Urinary bladder (tissue), 4 donors: Measurements from ENCODE around the gene GNAL. TPM values are rescaled to one million over a fixed set of nuclear protein-coding genes. Genes with fewer than 3 reads are reported as not detected.
"Not testable (repeated sequence)": the region's sequence is repeated elsewhere in the genome, so short reads cannot be mapped to it uniquely, and the experiment has no call there.

Source experiments
- DNase-seq: peaks from one replicate; pipeline ENCODE4 v3.0.0-alpha.2; 2015; ENCODE audit errors: extremely low spot score
- H3K27ac ChIP-seq: one replicate; pipeline ENCODE4 v1.5.1; 2013; ENCODE audit warnings: low read depth, mild to moderate bottlenecking, moderate library complexity
- H3K36me3 ChIP-seq: one replicate; pipeline ENCODE4 v1.6.1; 2013; ENCODE audit warnings: mild to moderate bottlenecking, moderate library complexity; ENCODE audit not compliant: insufficient read depth
- H3K4me1 ChIP-seq: one replicate; pipeline ENCODE4 v1.6.1; 2013; ENCODE audit warnings: mild to moderate bottlenecking, moderate library complexity; ENCODE audit not compliant: insufficient read depth
- H3K4me3 ChIP-seq: one replicate; pipeline ENCODE4 v1.5.1; 2013; ENCODE audit warnings: low read depth, low read length
- WGBS: extraction: QIAGEN DNeasy Blood & Tissue Kit; methylation state at CpG from one replicate; pipeline ENCODE4 v1.1.7; 2013; 5-methylcytosine and 5-hydroxymethylcytosine counted together
- polyA plus RNA-seq: library from polyadenylated mRNA; stranded (reverse); fragments of 200-250 nt; gene quantifications from one replicate; pipeline ENCODE4 v1.2.3, GENCODE V29; 2013
- total RNA-seq: library from RNA; depleted of rRNA; stranded (reverse); fragments of >200 nt; gene quantifications from one replicate; pipeline ENCODE4 v1.2.3, GENCODE V29; 2014
- donor health status: healthy with polysubstance abuse.
- donor health status: healthy.

GNAL gene
- total and polyA plus RNA-seq, 2 donors: 6.1 to 19.7 TPM

DNA sequence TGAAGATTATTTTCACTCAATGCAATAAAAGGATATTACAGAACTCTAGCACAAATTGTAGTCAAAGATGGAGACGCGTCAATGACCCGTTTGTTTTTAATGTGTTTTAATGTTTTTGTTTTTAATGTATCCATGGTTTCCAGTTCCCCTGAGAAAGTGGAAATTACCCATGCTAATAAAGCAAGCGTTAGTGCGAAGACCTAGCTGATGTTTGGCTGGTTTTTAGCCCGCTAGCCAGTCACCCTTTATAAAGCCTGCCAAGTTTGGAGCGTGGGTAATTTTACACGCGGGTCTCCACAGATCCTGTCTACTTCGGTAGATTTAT, 161.7 kb downstream of the GNAL start:
- WGBS: under 1% methylated on average over 10 of the region's 10 CpGs
- Histone ChIP-seq H3K27ac (peak overlapping the region; percentile 82), H3K4me3 (peak overlapping the region; percentile 84), H3K36me3 (no peaks in the 10 kb centered on the region), H3K4me1 (no peaks in the 10 kb centered on the region)
- DNase-seq: peak; percentile 36

GRCh38 chr18:11851146-11851805, 162.2 kb downstream of the GNAL start, which contains the start of gene CHMP1B:
Gene CHMP1B, plus strand, starts transcription at chr18:11851413. Its CDS starts 99 bp downstream, at chr18:11851512.
- Histone ChIP-seq H3K36me3 (no peaks in the 10 kb centered on the region), H3K4me3 (peak within 1 kb of the TSS; percentile 84), H3K4me1 (no peaks in the 10 kb centered on the region), H3K27ac (peak within 1 kb of the TSS; percentile 94)
- under 1% methylated on average over 53 of the region's 53 CpGs for WGBS
- DNase-seq: peak; percentile 91

- H3K27ac ChIP-seq: peak overlapping the region; percentile 94
- WGBS: 1% methylated on average over 23 of the region's 23 CpGs
- no peaks in the 10 kb centered on the region for H3K4me1 ChIP-seq
- DNase-seq: no peak
- H3K4me3 ChIP-seq: peak overlapping the region; percentile 84
- H3K36me3 ChIP-seq: no peaks in the 10 kb centered on the region
These were observed 162.8 kb downstream of the GNAL start for GRCh38 chr18:11851806-11852337.

GRCh38 chr18:11854554-11854953, 165.5 kb downstream of the GNAL start:
- not testable (repeated sequence) for H3K4me3 ChIP-seq, H3K27ac ChIP-seq, H3K4me1 ChIP-seq, DNase-seq, H3K36me3 ChIP-seq
- 96% methylated on average over 6 of the region's 6 CpGs for WGBS

DNA sequence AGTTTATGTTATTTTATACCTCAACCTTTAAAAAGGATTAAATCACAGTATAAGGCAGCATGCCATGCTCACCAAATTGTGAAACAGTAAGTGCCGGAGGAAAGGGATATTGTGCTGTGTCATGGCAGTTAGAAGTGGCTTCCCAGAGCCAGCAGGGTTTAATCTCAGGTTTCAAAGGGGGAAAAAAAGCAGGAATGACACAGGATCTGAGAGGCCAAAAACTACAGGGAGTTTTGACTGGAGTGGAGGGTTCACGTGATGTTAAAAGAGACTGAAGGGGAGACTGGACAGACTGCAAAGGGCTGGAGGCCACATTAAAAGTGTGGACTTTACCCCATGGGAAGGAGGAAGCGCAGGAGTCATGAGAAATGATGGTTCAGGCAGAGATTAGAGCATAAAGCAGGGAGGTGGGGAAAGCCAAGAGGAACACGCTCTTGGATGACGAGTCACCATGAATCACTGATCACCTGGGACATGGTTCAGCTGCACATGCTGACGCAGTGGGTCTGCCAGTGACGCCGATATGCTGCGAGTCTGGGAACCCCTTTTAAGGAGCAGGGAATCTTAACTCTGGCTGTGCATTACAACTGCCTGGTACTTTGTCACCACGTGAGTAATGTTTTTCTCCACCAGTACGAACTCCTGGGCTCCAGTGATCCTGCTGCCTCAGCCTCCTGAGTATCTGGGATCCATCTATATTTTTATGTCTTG, 168.3 kb downstream of the GNAL start:
- H3K36me3 ChIP-seq: no peaks in the 10 kb centered on the region
- no peak overlapping the region for H3K27ac ChIP-seq
- WGBS: 33% methylated on average over 11 of the region's 11 CpGs
- H3K4me3 ChIP-seq: no peak overlapping the region
- H3K4me1 ChIP-seq: no peaks in the 10 kb centered on the region
- DNase-seq: no peak

- 97% methylated on average over 7 of the region's 7 CpGs for WGBS
- no peak overlapping the region for H3K27ac ChIP-seq
- no peak for DNase-seq
- no peaks in the 10 kb centered on the region for H3K36me3 ChIP-seq
- no peak overlapping the region for H3K4me3 ChIP-seq
- H3K4me1 ChIP-seq: no peaks in the 10 kb centered on the region
These were observed 170.3 kb downstream of the GNAL start for GRCh38 chr18:11859282-11859830.

- Histone ChIP-seq H3K27ac (no peak overlapping the region), H3K36me3 (no peaks in the 10 kb centered on the region), H3K4me1 (no peaks in the 10 kb centered on the region), H3K4me3 (no peak overlapping the region)
- no peak for DNase-seq
- WGBS: 82% methylated on average over 4 of the region's 4 CpGs
These were observed 170.9 kb downstream of the GNAL start for GRCh38 chr18:11859903-11860407.

DNA sequence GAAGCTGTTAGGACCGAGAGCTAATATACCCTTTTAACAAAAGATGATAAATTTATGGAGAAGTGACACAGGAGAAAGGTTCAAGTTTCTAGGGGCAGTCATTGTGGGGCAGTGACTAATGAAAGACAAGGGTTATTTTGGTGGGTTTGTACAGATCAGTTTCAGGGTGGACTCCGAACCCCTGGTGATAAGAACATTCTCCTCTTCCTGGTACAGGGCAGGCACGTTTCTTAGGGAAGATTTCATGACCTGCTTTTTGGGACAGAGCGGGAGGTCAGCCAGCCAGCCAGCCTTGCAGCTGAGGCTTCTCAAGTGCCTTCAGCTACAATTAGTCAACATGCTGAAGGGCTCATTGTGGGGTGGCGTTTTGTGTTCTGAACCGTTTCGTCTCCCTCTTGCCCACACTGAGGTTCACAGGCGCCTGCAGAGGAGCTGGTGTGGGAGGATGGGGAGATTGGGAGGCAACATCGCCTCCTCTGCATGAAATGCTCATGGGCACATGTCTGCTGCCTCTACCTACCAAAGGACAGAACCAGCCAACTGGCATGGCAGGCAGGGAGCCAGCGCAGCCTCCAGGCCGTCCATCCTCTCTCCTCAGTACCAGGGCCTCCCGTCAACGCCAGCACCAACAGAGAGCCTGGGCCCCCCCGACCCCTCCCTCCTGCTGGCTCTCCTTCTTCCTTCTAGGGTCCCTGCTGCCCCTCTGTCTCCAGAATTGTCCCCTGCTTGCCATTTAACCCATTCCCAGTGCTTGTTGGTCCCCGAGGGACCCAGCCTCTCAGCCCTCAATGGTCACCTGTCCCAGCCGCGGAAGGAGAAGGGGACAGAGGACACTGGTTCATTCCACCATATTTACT, 171.8 kb downstream of the GNAL start:
- WGBS: 85% methylated on average over 17 of the region's 17 CpGs
- H3K36me3 ChIP-seq: no peaks in the 10 kb centered on the region
- H3K4me1 ChIP-seq: no peaks in the 10 kb centered on the region
- no peak overlapping the region for H3K27ac ChIP-seq
- H3K4me3 ChIP-seq: no peak overlapping the region
- no peak for DNase-seq

DNA sequence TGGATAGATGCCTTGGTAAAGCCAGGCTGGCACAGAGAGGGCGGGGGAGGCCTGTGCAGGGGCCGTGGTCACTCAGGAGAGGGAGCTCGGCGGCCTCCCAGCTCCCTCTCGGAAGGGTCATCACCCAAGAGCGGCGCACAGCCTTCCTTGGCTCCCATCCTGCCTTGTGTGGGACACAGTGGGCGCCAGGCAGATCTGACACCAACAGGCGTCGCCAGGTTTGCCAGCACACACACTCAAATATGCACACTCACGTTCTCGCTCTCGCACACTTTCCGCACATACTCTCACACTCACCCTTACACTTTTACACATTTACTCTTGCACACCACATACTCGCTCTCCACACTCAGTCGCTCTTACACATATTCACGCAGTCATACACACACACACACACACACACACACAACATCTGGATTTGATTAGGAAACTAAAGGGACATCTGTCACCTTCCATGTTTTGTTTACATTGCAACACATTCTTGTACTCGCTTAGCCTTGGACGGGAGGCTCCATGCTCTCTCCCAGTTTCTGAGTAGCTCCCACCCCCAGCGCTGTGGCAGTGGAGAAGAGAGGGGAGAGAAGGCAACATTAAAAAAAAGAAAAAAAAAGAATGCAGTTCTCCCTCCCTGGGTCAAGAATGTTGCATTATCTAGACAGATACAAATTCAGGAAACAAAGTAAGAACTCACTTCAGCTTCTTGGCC, 172.7 kb downstream of the GNAL start:
- 79% methylated on average over 20 of the region's 20 CpGs for WGBS

GRCh38 chr18:11862468-11863137, 173.5 kb downstream of the GNAL start:
- Histone ChIP-seq H3K4me3 (no peak overlapping the region), H3K4me1 (no peaks in the 10 kb centered on the region), H3K36me3 (no peaks in the 10 kb centered on the region), H3K27ac (no peak overlapping the region)
- DNase-seq: no peak
- WGBS: 77% methylated on average over 6 of the region's 6 CpGs

More for the DNA sequence above, 172.7 kb downstream of the GNAL start:
- no peak overlapping the region for H3K4me3 ChIP-seq
- no peaks in the 10 kb centered on the region for H3K36me3 ChIP-seq
- no peak overlapping the region for H3K27ac ChIP-seq
- H3K4me1 ChIP-seq: no peaks in the 10 kb centered on the region
- no peak for DNase-seq

- Histone ChIP-seq H3K36me3 (no peaks in the 10 kb centered on the region), H3K4me1 (no peaks in the 10 kb centered on the region), H3K27ac (no peak overlapping the region), H3K4me3 (no peak overlapping the region)
- 74% methylated on average over 2 of the region's 2 CpGs for WGBS
- DNase-seq: no peak
These were observed 175.4 kb downstream of the GNAL start for GRCh38 chr18:11864471-11864870.

- Histone ChIP-seq H3K4me3 (no peak overlapping the region), H3K36me3 (no peaks in the 10 kb centered on the region), H3K4me1 (no peaks in the 10 kb centered on the region), H3K27ac (no peak overlapping the region)
- DNase-seq: no peak
- 89% methylated on average over 12 of the region's 12 CpGs for WGBS
These were observed 176.0 kb downstream of the GNAL start for GRCh38 chr18:11865071-11865470.
